CD14-positive monocyte (primary cell): ENCODE data around the gene MORF4L1. TPM values are rescaled to one million over a fixed set of nuclear protein-coding genes. Genes with fewer than 3 reads are reported as not detected.

Source experiments
- DNase-seq, 3 donors: peaks; one replicate each; pipeline ENCODE4 v3.0.0-alpha.2; 2011 to 2022
- H2AFZ ChIP-seq: 2 replicates; pipeline ENCODE4 v1.6.0; 2012; ENCODE audit warnings: mild to moderate bottlenecking, low read depth, low read length, inconsistent platforms; ENCODE audit not compliant: insufficient read depth, poor library complexity, severe bottlenecking
- H3K27ac ChIP-seq, 2 donors: 1 replicate in 1 of 2; 2 replicates in 1 of 2; pipeline ENCODE4 v1.5.1; 2012 to 2013; ENCODE audit warnings: low read length in 2 of 2, control low read depth in 1 of 2, inconsistent platforms in 1 of 2, low read depth in 1 of 2, mild to moderate bottlenecking in 1 of 2
- H3K27me3 ChIP-seq, 2 donors: one replicate each; pipeline versions ENCODE4 v1.6.0 to v1.6.1; 2011 to 2013; ENCODE audit warnings: low read length in 2 of 2; ENCODE audit not compliant: control insufficient read depth in 2 of 2, insufficient read depth in 2 of 2
- H3K36me3 ChIP-seq, 2 donors: replicated peaks in 1 of 2; 1 replicate in 1 of 2; 2 replicates in 1 of 2; pipeline versions ENCODE4 v1.5.1 to v1.6.1; 2012 to 2013; ENCODE audit warnings: low read length in 2 of 2, control low read depth in 1 of 2, inconsistent platforms in 1 of 2, mild to moderate bottlenecking in 1 of 2; ENCODE audit not compliant: insufficient read depth in 2 of 2, control insufficient read depth in 1 of 2
- H3K4me1 ChIP-seq, 2 donors: 1 replicate in 1 of 2; 2 replicates in 1 of 2; pipeline versions ENCODE4 v1.5.1 to v1.6.1; 2012 to 2013; ENCODE audit warnings: low read length in 2 of 2, control low read depth in 1 of 2, inconsistent platforms in 1 of 2, mild to moderate bottlenecking in 1 of 2, moderate library complexity in 1 of 2; ENCODE audit not compliant: insufficient read depth in 2 of 2, control insufficient read depth in 1 of 2
- H3K4me2 ChIP-seq: replicated peaks from 2 replicates; pipeline ENCODE3; 2012; ENCODE audit warnings: low read length, moderate library complexity, mild to moderate bottlenecking; ENCODE audit not compliant: poor library complexity, severe bottlenecking; ENCODE audit errors: extremely low read depth
- H3K4me3 ChIP-seq, 3 experiments: fragments of 200-600 bp in 1 of 3; sonication (generic) in 1 of 3; replicated peaks in 1 of 3; 1 replicate in 2 of 3; 2 replicates in 1 of 3; pipeline ENCODE4 v1.5.1; 2011 to 2013; ENCODE audit warnings: low read length in 3 of 3, mild to moderate bottlenecking in 3 of 3, control low read depth in 2 of 3, low read depth in 2 of 3, inconsistent platforms in 1 of 3, moderate library complexity in 1 of 3
- H3K79me2 ChIP-seq: 2 replicates; pipeline ENCODE4 v1.6.0; 2012; ENCODE audit warnings: mild to moderate bottlenecking, control low read depth, inconsistent platforms, low read length, moderate library complexity; ENCODE audit not compliant: insufficient read depth
- H3K9ac ChIP-seq: 2 replicates; pipeline ENCODE4 v1.6.0; 2017; ENCODE audit warnings: low read length, mild to moderate bottlenecking; ENCODE audit not compliant: insufficient read depth, poor library complexity, severe bottlenecking
- H3K9me3 ChIP-seq, 2 donors: replicated peaks in 1 of 2; 1 replicate in 1 of 2; 2 replicates in 1 of 2; pipeline versions ENCODE4 v1.5.1 to v1.6.1; 2012 to 2013; ENCODE audit warnings: low read length in 2 of 2, control low read depth in 1 of 2; ENCODE audit not compliant: control insufficient read depth in 1 of 2, insufficient read depth in 1 of 2
- H4K20me1 ChIP-seq: 2 replicates; pipeline ENCODE4 v1.6.0; 2012; ENCODE audit warnings: mild to moderate bottlenecking, low read length, control low read depth, moderate library complexity; ENCODE audit not compliant: insufficient read depth
- H3K27ac Mint-ChIP-seq, 7 donors: one replicate each; pipeline ENCODE4 v1.8.0; 2020; ENCODE audit warnings: mild to moderate bottlenecking in 7 of 7, mixed read lengths in 7 of 7, moderate library complexity in 6 of 7, inconsistent platforms in 2 of 7
- H3K27me3 Mint-ChIP-seq, 3 donors: one replicate each; pipeline ENCODE4 v1.8.0; 2021 to 2022; ENCODE audit warnings: low read depth in 3 of 3, mild to moderate bottlenecking in 3 of 3, mixed read lengths in 3 of 3, moderate library complexity in 3 of 3, inconsistent platforms in 1 of 3
- H3K36me3 Mint-ChIP-seq, 2 donors: one replicate each; pipeline ENCODE4 v1.8.0; 2020; ENCODE audit warnings: mixed read lengths in 2 of 2, inconsistent platforms in 1 of 2, mild to moderate bottlenecking in 1 of 2
- H3K4me1 Mint-ChIP-seq: one replicate; pipeline ENCODE4 v1.8.0; 2020; ENCODE audit warnings: mild to moderate bottlenecking, mixed read lengths
- H3K4me3 Mint-ChIP-seq, 2 donors: one replicate each; pipeline ENCODE4 v1.8.0; 2020; ENCODE audit warnings: mild to moderate bottlenecking in 2 of 2, mixed read lengths in 2 of 2, moderate library complexity in 1 of 2
- H3K9me3 Mint-ChIP-seq, 7 donors: one replicate each; pipeline ENCODE4 v1.8.0; 2020 to 2022; ENCODE audit warnings: mixed read lengths in 7 of 7, mild to moderate bottlenecking in 6 of 7, moderate library complexity in 6 of 7, inconsistent platforms in 2 of 7
- WGBS: methylation state at CpG from one replicate; pipeline ENCODE4 v1.1.5; 2013; ENCODE audit warnings: missing lambda C conversion rate; ENCODE audit not compliant: insufficient coverage; 5-methylcytosine and 5-hydroxymethylcytosine counted together
- intact Hi-C, 2 donors: fragments of 100-400 bp; cut with micrococcal nuclease; formaldehyde crosslinking; loops; one replicate each; pipeline versions ENCODE4 v1.15.0 to v1.15.1; 2023
- polyA plus RNA-seq, 3 donors: library from polyadenylated mRNA; depleted of rRNA in 1 of 3; unstranded in 2 of 3; stranded (reverse) in 1 of 3; fragments of 300-500 nt in 2 of 3; fragments of >200 nt in 1 of 3; fragmentation: Illumina TruSeq in 2 of 3; gene quantifications; 1 replicate in 2 of 3; 2 replicates in 1 of 3; pipeline ENCODE4 v1.2.3, GENCODE V29; 2012 to 2021
- TF ChIP-seq, protein P1 (sequence below): fragments of 200-600 bp; IDR thresholded peaks from one replicate; pipeline ENCODE4 v1.8.0; 2022; ENCODE audit warnings: antibody characterized with exemption, mild to moderate bottlenecking

MORF4L1 gene
- polyA plus RNA-seq, 3 donors: 191 to 242 (median 224) TPM

DNA sequence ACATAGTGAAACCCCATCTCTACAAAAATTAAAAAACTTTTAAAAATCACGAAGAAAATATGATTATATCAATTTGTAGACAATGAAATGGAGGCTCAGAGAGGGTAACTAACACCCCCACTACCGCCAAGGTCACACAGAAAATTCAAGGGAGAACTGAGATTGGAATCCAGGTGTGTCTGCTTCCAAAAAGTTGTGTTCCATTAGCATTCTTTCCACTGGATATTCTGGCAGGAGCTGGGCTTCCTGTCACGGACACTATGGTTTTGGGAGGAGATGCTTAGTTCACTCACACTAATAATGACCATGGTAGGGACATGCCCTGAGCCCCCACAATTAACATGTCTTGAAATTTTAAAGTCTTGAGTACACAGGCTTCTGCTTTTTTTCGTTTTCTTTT, 43.4 kb downstream of the MORF4L1 start:
- H3K9me3 Mint-ChIP-seq: no peaks in the 10 kb centered on the region
- Histone ChIP-seq H3K4me1 (peaks cover 67 to 68% of the 10 kb centered on the region in 2 donors), H3K4me3 (no peak overlapping the region), H3K79me2 (peaks cover 42% of the 10 kb centered on the region), H2AFZ (no peak overlapping the region), H3K36me3 (peaks cover 9 to 32% of the 10 kb centered on the region in 2 donors), H3K4me2 (peak overlapping the region; percentile 52), H3K9me3 (no peaks in the 10 kb centered on the region), H3K9ac (peak overlapping the region; percentile 15), H4K20me1 (peaks cover 25% of the 10 kb centered on the region), H3K27me3 (no peaks in the 10 kb centered on the region), H3K27ac (peak overlapping the region; percentile 81 to 83)
- H3K36me3 Mint-ChIP-seq: peaks cover 36 to 50% of the 10 kb centered on the region in 2 donors
- TF ChIP-seq, protein P1, sequence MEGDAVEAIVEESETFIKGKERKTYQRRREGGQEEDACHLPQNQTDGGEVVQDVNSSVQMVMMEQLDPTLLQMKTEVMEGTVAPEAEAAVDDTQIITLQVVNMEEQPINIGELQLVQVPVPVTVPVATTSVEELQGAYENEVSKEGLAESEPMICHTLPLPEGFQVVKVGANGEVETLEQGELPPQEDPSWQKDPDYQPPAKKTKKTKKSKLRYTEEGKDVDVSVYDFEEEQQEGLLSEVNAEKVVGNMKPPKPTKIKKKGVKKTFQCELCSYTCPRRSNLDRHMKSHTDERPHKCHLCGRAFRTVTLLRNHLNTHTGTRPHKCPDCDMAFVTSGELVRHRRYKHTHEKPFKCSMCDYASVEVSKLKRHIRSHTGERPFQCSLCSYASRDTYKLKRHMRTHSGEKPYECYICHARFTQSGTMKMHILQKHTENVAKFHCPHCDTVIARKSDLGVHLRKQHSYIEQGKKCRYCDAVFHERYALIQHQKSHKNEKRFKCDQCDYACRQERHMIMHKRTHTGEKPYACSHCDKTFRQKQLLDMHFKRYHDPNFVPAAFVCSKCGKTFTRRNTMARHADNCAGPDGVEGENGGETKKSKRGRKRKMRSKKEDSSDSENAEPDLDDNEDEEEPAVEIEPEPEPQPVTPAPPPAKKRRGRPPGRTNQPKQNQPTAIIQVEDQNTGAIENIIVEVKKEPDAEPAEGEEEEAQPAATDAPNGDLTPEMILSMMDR: no peak
- no CpG with 5 or more reads among the region's 4 CpGs for WGBS
- H3K4me3 Mint-ChIP-seq: no peak overlapping the region
- peaks cover 63% of the 10 kb centered on the region for H3K4me1 Mint-ChIP-seq
- no peaks in the 10 kb centered on the region for H3K27me3 Mint-ChIP-seq
- DNase-seq: no peak
- peak overlapping the region; percentile 82 to 95 (median 93) for H3K27ac Mint-ChIP-seq
- intact Hi-C loops: loop anchor here in 1 of 2 donors (2.0 kb wide), 1 partner anchor 89 kb away; no protein-coding TSS in a partner anchor

DNA sequence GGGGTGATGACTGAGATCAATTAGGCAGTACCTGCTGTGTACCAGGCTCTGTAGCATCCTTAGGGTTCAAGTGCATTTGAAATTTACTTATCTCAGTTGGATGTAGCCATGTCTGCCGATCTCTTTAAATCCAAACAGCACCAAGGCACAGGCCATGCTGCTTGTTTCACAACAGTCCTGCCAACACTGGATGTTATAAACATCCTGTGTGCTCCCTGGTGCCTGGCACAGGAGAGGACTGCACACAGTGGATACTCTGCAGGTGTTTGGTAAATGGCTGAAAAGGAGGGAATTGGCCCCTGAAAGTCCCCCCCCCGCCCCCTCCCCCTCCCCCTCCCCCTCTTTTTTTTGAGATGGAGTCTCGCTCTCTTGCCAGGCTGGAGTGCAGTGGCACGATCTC, 45.2 kb downstream of the MORF4L1 start:
- peaks cover 33% of the 10 kb centered on the region for H4K20me1 ChIP-seq
- intact Hi-C loops: loop anchor here in 1 of 2 donors (2.0 kb wide), 1 partner anchor 87 kb away; no protein-coding TSS in a partner anchor
- H3K36me3 Mint-ChIP-seq: peaks cover 46 to 65% of the 10 kb centered on the region in 2 donors
- peaks cover 54 to 57% of the 10 kb centered on the region in 2 donors for H3K4me1 ChIP-seq
- H3K4me3 ChIP-seq: no peak overlapping the region
- no peak overlapping the region for H3K4me2 ChIP-seq
- peak overlapping the region in 6 of 7 donors; percentile 87 to 94 (median 93) for H3K27ac Mint-ChIP-seq
- no peak overlapping the region for H2AFZ ChIP-seq
- TF ChIP-seq, protein P1: no peak
- H3K4me1 Mint-ChIP-seq: peaks cover 51% of the 10 kb centered on the region
- no peaks in the 10 kb centered on the region for H3K27me3 Mint-ChIP-seq
- no peaks in the 10 kb centered on the region for H3K9me3 Mint-ChIP-seq
- H3K27me3 ChIP-seq: no peaks in the 10 kb centered on the region
- 100% methylated on average over 1 of the region's 4 CpGs for WGBS
- H3K4me3 Mint-ChIP-seq: no peak overlapping the region
- H3K36me3 ChIP-seq: peaks cover 27 to 50% of the 10 kb centered on the region in 2 donors
- H3K9me3 ChIP-seq: no peaks in the 10 kb centered on the region
- no peak for DNase-seq
- peak overlapping the region; percentile 61 to 82 for H3K27ac ChIP-seq
- H3K79me2 ChIP-seq: peaks cover 43% of the 10 kb centered on the region
- H3K9ac ChIP-seq: no peak overlapping the region
